Immature natural killer cell (primary cell): ENCODE measurements around the gene SEMA6C. TPM values are rescaled to one million over a fixed set of nuclear protein-coding genes. Genes with fewer than 3 reads are reported as not detected.
A peak's percentile ranks its signal among the peaks of the same experiment; 100 is the strongest.

ENCODE experiments used
- DNase-seq, 3 donors: peaks; one replicate each; pipeline ENCODE4 v3.0.0; 2022; ENCODE audit warnings: mixed read lengths in 1 of 3
- H3K27ac Mint-ChIP-seq, 6 donors: one replicate each; pipeline ENCODE4 v1.8.0; 2020; ENCODE audit warnings: mixed read lengths in 6 of 6, mild to moderate bottlenecking in 5 of 6, inconsistent platforms in 4 of 6, moderate library complexity in 3 of 6
- H3K27me3 Mint-ChIP-seq, 3 donors: one replicate each; pipeline ENCODE4 v1.8.0; 2020 to 2021; ENCODE audit warnings: low read depth in 3 of 3, mild to moderate bottlenecking in 3 of 3, mixed read lengths in 3 of 3, moderate library complexity in 3 of 3, inconsistent platforms in 1 of 3
- H3K36me3 Mint-ChIP-seq, 3 donors: one replicate each; pipeline ENCODE4 v1.8.0; 2020; ENCODE audit warnings: mixed read lengths in 3 of 3, inconsistent platforms in 2 of 3, mild to moderate bottlenecking in 2 of 3
- H3K4me1 Mint-ChIP-seq, 2 donors: one replicate each; pipeline ENCODE4 v1.8.0; 2020; ENCODE audit warnings: inconsistent platforms in 2 of 2, mild to moderate bottlenecking in 2 of 2, mixed read lengths in 2 of 2, moderate library complexity in 1 of 2
- H3K4me3 Mint-ChIP-seq, 5 donors: one replicate each; pipeline ENCODE4 v1.8.0; 2020; ENCODE audit warnings: mild to moderate bottlenecking in 5 of 5, mixed read lengths in 5 of 5, inconsistent platforms in 3 of 5, moderate library complexity in 3 of 5
- H3K9me3 Mint-ChIP-seq, 6 donors: one replicate each; pipeline ENCODE4 v1.8.0; 2020; ENCODE audit warnings: mild to moderate bottlenecking in 6 of 6, mixed read lengths in 6 of 6, inconsistent platforms in 4 of 6, moderate library complexity in 3 of 6
- polyA plus RNA-seq, 3 donors: library from polyadenylated mRNA; unstranded; fragments of 300-500 nt; fragmentation: Illumina TruSeq; gene quantifications; one replicate each; pipeline ENCODE4 v1.2.3, GENCODE V29; 2021

SEMA6C gene
- polyA plus RNA-seq, 3 donors from 2014 or later: 0.23 to 1.5 (median 0.54) TPM

DNA sequence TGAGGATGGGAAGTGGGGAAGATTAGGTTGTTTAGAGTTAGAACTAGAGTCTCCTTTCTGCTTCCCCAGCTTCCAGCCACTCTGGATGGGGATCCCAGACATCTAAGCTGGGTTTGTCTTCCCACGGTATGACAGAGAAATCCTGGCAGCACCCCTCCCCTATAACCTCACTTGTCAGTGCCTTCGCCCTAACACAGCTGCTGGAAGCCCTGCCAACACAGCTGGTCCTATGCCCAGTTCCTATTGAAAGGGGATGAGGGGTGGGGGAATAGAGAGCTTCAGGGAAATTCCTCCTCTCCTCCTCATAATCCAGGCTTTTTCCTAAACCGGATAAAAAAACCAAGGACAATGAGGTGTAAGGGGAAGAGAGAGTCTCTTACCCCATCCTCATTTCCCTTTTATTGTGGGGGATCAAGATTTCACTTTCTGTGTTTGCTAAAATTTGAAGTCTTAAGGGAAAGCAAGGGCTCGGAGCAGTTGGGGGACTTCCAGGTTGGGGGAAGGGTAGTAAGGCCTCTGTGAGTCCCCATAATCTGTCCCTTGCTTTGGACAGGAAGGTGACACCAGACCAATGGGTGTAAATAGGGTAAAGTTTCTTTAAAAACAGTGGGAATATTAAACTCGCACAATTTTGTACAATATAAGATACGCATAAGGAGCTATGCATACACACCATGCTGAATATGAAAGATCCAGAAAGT, 28.8 kb upstream of the SEMA6C start:
- H3K4me1 Mint-ChIP-seq: peaks cover 0 to 7% of the 10 kb centered on the region in 2 donors
- H3K27ac Mint-ChIP-seq: peak overlapping the region in 1 of 6 donors; percentile 51
- H3K4me3 Mint-ChIP-seq: no peak overlapping the region
- peaks cover 15 to 48% (median 31%) of the 10 kb centered on the region in 3 donors for H3K36me3 Mint-ChIP-seq
- H3K27me3 Mint-ChIP-seq: peaks cover 0 to 2% (median 0%) of the 10 kb centered on the region in 3 donors
- DNase-seq: no peak
- H3K9me3 Mint-ChIP-seq: no peaks in the 10 kb centered on the region

DNA sequence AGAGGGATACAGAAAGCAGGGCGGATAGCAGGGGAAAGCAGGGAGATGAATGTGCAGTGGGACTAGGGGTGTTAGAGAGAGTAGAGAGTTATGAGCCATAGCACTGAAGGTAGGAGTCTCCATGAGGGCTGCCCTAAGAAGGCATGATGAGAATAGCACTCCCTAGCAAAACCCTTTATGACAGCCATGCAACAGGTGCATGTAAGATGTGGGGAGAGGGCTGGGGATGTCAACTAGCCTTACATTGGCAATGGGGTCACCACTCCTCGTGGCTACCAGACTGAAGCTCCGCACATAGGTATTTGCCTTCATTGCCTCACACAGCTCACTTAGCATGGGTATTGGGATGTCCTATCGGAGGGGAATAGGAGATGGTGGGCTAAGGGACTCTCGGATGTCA, 24.8 kb upstream of the SEMA6C start:
- peaks cover 16 to 18% of the 10 kb centered on the region in 2 donors for H3K4me1 Mint-ChIP-seq
- H3K4me3 Mint-ChIP-seq: no peak overlapping the region
- H3K36me3 Mint-ChIP-seq: peaks cover 7 to 35% (median 23%) of the 10 kb centered on the region in 3 donors
- H3K27me3 Mint-ChIP-seq: peaks cover 4 to 8% (median 4%) of the 10 kb centered on the region in 3 donors
- H3K27ac Mint-ChIP-seq: peak overlapping the region in 3 of 6 donors; percentile 12 to 72 (median 25)
- no peak for DNase-seq
- no peaks in the 10 kb centered on the region for H3K9me3 Mint-ChIP-seq

DNA sequence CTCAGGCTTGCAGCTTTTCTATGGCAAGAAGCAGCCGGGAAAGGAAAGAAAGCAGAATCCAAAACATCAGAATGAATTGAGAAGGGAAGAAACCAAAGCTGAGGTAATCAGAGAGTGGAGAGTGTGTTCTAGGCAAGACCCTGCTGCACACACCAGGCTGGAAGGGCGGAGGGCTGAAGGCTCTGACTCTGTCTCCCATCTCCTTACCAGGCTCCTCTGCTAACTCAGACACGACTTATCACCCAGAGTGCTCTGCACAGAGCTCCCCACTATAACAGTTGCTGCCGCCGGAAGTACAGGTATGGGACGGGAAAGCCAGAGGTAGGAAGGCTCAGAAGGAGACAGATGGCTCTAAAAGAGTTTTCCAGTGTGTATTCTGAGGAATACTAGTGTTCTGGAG, 20.7 kb upstream of the SEMA6C start:
- Mint-ChIP-seq H3K9me3 (no peaks in the 10 kb centered on the region), H3K27me3 (peaks cover 9 to 15% (median 10%) of the 10 kb centered on the region in 3 donors), H3K36me3 (peaks cover 12 to 26% (median 26%) of the 10 kb centered on the region in 3 donors), H3K4me1 (peaks cover 34 to 41% of the 10 kb centered on the region in 2 donors), H3K4me3 (peak overlapping the region; percentile 94 to 100 (median 99)), H3K27ac (peak overlapping the region; percentile 45 to 98 (median 92))
- no peak for DNase-seq

DNA sequence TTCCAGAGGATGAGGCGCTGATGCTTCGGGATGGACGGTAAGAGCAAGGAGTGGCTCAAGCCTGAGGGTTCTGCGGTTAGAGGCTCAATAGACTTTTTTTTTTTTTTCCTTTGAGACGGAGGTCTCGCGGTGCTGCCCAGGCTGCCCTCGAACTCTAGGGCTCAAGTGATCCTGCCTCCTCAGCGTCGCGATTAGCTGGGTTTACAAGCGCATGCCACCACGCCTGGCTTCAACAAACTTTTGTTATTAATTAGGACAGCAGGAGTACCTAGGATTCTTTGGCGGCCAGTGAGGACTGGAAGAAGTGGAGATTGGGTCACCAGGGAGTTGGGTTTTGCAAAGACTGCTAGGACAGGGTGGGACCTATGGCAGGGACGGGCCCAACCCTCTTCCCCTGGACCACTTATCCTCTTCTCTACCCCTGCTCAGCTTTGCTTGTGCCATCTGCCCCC, 20.1 kb upstream of the SEMA6C start:
- H3K4me1 Mint-ChIP-seq: peaks cover 40 to 47% of the 10 kb centered on the region in 2 donors
- H3K27me3 Mint-ChIP-seq: peaks cover 9 to 15% (median 10%) of the 10 kb centered on the region in 3 donors
- H3K4me3 Mint-ChIP-seq: peak overlapping the region; percentile 94 to 100 (median 99)
- DNase-seq: no peak
- H3K9me3 Mint-ChIP-seq: no peaks in the 10 kb centered on the region
- H3K27ac Mint-ChIP-seq: peak overlapping the region; percentile 91 to 98 (median 95)
- peaks cover 12 to 26% (median 24%) of the 10 kb centered on the region in 3 donors for H3K36me3 Mint-ChIP-seq

DNA sequence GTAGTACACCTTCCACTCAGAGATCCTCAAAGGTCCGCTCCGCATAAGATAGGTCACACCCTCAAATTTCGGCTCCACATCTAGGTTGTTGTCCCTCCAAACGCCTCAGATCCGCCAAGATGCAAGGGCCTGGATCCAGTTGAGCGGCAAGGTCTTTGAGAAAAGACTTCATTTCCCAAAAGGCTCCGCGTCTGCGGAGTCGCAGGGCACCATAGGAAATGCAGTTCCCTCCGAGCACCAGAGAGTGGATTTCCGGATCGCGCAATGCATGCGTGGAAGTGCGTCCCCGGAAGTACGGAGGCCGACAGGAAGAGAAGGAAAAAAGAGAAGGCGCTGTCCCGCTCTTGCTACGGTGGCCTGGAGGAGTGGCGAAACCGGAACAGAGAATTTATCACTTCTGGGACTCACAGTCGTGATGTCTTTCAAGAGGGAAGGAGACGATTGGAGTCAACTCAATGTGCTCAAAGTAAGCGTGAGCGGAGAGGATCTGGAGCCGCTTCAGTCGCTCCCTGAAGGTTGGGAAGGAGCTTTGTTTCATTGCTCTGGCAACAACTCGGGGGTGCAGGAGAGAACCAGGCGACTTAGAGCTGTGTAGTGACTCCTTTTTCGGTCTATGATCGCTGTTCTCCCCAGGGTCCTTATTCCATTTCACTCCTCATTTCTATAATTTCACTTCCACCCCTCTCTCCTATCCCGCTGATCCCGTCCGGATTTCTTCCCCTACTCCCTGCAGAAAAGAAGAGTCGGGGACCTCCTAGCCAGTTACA, 19.5 kb upstream of the SEMA6C start, which contains the start of the genes LYSMD1 and SCNM1:
Gene LYSMD1 (minus strand): TSS at position 165 of the 767 bp plus-strand sequence. CDS start 644 bp downstream, outside the sequence.
Gene SCNM1 (plus strand): TSS at position 407 of the 767 bp plus-strand sequence. CDS start 9 bp downstream, at position 416.
- DNase-seq: peak; percentile 95 to 97 (median 96)
- Mint-ChIP-seq H3K9me3 (no peaks in the 10 kb centered on the region), H3K27me3 (peaks cover 9 to 15% (median 10%) of the 10 kb centered on the region in 3 donors), H3K4me1 (peaks cover 42 to 51% of the 10 kb centered on the region in 2 donors), H3K27ac (peak within 1 kb of the TSS; percentile 91 to 98 (median 95)), H3K4me3 (peak within 1 kb of the TSS; percentile 94 to 100 (median 99)), H3K36me3 (peaks cover 12 to 26% (median 19%) of the 10 kb centered on the region in 3 donors)

DNA sequence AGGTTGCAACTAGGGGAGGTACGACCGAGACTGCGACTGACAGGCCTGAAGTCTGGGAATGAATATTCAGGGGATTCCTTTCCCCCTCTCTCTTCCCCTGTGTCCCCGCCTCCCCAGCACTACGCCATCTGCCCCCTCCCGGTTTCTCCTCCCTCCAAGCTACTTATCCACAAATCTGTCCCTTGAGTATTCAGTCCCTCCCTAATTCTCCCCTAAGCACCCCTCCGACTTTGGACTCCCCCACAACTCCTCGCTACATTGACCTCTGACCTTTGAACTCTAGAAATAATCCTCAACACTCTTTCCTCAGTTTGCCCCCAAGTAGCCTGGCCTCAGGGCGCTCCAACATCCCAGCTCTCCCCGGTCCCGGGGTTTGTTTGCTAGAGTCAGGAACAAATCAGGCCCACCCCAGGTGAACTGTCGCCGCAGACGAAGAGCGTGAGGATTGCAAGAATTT, 18.9 kb upstream of the SEMA6C start:
- peak overlapping the region in 5 of 6 donors; percentile 91 to 98 (median 94) for H3K27ac Mint-ChIP-seq
- H3K4me3 Mint-ChIP-seq: peak overlapping the region; percentile 94 to 100 (median 99)
- H3K27me3 Mint-ChIP-seq: peaks cover 9 to 14% (median 10%) of the 10 kb centered on the region in 3 donors
- no peak for DNase-seq
- peaks cover 43 to 57% of the 10 kb centered on the region in 2 donors for H3K4me1 Mint-ChIP-seq
- peaks cover 12 to 23% (median 18%) of the 10 kb centered on the region in 3 donors for H3K36me3 Mint-ChIP-seq
- H3K9me3 Mint-ChIP-seq: no peaks in the 10 kb centered on the region

DNA sequence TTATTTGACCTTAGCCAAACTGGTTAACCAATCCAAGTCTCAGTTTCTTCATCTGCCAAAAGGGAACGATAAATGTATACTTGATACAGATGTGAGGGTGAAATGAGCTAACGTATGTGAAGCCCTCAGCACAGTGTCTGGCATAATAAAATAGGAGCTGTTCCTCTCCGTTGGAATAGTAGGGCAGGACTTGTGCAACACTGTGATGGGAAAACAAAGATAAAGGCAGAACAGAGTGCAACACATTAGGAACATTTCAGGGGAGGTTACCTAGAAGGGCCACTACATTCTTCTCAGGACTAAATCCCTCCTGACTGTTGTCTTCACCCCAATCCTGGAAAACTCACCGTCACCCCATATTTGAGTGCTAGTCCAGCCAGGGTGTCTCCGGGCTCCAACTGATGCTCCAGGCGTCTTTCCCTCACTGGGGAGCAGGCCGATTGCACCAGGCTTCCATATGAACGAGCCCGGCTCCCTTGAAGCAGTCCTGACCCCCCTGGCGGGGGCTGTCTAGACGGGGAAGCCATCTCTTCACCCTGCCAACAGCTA, 18.4 kb upstream of the SEMA6C start:
- Mint-ChIP-seq H3K4me1 (peaks cover 46 to 62% of the 10 kb centered on the region in 2 donors), H3K27ac (peak overlapping the region in 4 of 6 donors; percentile 45 to 81 (median 62)), H3K4me3 (peak overlapping the region in 4 of 5 donors; percentile 32 to 100 (median 67)), H3K9me3 (no peaks in the 10 kb centered on the region), H3K36me3 (peaks cover 12 to 22% (median 14%) of the 10 kb centered on the region in 3 donors), H3K27me3 (peaks cover 9 to 12% (median 10%) of the 10 kb centered on the region in 3 donors)
- DNase-seq: no peak

DNA sequence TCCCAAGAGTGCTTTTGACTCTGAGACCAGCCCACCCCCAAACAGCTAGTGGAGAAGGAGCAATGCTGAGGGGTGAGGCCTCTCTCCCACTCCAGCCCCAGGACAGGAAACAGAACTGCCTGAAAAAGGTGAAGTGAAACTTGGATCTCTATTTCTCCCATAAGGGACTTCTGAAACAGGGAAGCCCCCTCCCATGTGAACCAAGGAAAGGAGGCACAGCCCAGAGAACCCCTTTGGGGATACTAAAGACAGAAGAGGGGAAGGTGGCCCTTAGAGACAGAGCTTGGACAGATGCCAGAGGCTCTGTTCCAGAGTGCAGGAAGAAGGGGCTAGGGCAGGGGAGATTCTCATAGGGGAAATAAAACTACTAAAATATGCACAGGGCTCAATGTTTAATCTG, 12.9 kb upstream of the SEMA6C start:
- peaks cover 0 to 4% (median 4%) of the 10 kb centered on the region in 3 donors for H3K27me3 Mint-ChIP-seq
- DNase-seq: no peak
- peaks cover 54 to 73% of the 10 kb centered on the region in 2 donors for H3K4me1 Mint-ChIP-seq
- peak overlapping the region; percentile 10 to 67 (median 60) for H3K4me3 Mint-ChIP-seq
- peak overlapping the region; percentile 80 to 95 (median 89) for H3K27ac Mint-ChIP-seq
- peaks cover 8 to 21% (median 14%) of the 10 kb centered on the region in 3 donors for H3K36me3 Mint-ChIP-seq
- no peaks in the 10 kb centered on the region for H3K9me3 Mint-ChIP-seq

DNA sequence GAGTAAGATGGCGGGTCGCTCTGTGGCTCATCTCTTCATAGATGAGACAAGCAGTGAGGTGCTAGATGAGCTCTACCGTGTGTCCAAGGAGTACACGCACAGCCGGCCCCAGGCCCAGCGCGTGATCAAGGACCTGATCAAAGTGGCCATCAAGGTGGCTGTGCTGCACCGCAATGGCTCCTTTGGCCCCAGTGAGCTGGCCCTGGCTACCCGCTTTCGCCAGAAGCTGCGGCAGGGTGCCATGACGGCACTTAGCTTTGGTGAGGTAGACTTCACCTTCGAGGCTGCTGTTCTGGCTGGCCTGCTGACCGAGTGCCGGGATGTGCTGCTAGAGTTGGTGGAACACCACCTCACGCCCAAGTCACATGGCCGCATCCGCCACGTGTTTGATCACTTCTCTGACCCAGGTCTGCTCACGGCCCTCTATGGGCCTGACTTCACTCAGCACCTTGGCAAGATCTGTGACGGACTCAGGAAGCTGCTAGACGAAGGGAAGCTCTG, 12.4 kb upstream of the SEMA6C start:
- peaks cover 0 to 4% (median 4%) of the 10 kb centered on the region in 3 donors for H3K27me3 Mint-ChIP-seq
- peak overlapping the region; percentile 80 to 97 (median 92) for H3K27ac Mint-ChIP-seq
- peaks cover 54 to 69% of the 10 kb centered on the region in 2 donors for H3K4me1 Mint-ChIP-seq
- H3K4me3 Mint-ChIP-seq: peak overlapping the region; percentile 95 to 99 (median 98)
- H3K36me3 Mint-ChIP-seq: peaks cover 8 to 18% (median 14%) of the 10 kb centered on the region in 3 donors
- DNase-seq: no peak
- H3K9me3 Mint-ChIP-seq: no peaks in the 10 kb centered on the region

DNA sequence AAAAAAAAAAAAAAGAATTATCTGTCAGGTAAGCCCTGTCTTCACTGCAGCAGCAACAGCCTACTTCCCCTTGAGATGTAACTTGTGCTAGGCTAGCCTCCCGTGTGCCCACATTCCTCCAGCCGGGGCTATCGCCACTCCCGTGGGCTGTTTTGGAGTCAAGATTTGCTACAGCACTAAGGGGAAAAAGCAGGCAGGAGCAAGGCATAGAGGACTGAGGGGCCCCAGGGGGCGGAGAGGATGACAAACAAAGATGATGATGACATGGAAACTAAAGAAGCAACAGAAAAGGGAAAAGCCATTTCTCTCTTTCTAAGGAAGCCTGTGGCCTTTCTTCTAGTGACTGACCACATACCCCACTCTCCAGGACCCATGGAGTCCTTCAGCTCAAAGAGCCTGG, 11.9 kb upstream of the SEMA6C start:
- DNase-seq: no peak
- H3K4me3 Mint-ChIP-seq: peak overlapping the region; percentile 95 to 99 (median 98)
- H3K27me3 Mint-ChIP-seq: peaks cover 0 to 4% (median 4%) of the 10 kb centered on the region in 3 donors
- H3K4me1 Mint-ChIP-seq: peaks cover 54 to 69% of the 10 kb centered on the region in 2 donors
- peak overlapping the region; percentile 81 to 97 (median 90) for H3K27ac Mint-ChIP-seq
- no peaks in the 10 kb centered on the region for H3K9me3 Mint-ChIP-seq
- H3K36me3 Mint-ChIP-seq: peaks cover 8 to 18% (median 14%) of the 10 kb centered on the region in 3 donors

DNA sequence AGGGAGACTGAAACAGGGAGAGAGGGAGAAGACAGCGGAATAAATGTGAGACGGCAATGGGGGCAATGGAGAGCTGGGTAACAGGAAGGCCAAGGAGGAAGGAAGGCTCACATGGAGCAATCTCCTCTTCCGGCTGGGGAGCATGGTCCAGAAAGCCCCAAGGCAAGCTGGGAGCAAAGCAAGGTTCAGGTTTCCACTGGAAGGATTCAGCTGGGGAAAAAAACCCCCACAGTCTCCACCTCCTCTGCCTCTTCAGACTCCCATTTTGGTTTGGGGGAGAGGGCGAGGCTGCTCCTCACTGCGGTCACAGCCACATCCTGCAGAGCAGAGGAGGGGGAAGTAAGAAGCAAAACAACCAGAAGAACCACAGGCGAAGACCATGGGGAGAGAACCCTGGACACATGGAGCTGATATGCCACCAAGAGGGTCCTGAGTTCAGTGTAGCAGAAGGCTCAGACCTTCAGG, 10.7 kb upstream of the SEMA6C start:
- Mint-ChIP-seq H3K9me3 (no peaks in the 10 kb centered on the region), H3K27ac (peak overlapping the region; percentile 81 to 97 (median 90)), H3K4me1 (peaks cover 50 to 61% of the 10 kb centered on the region in 2 donors), H3K4me3 (peak overlapping the region; percentile 95 to 99 (median 98)), H3K36me3 (peaks cover 8 to 18% (median 14%) of the 10 kb centered on the region in 3 donors), H3K27me3 (peaks cover 0 to 4% (median 4%) of the 10 kb centered on the region in 3 donors)
- peak; percentile 60 to 67 (median 64) for DNase-seq

DNA sequence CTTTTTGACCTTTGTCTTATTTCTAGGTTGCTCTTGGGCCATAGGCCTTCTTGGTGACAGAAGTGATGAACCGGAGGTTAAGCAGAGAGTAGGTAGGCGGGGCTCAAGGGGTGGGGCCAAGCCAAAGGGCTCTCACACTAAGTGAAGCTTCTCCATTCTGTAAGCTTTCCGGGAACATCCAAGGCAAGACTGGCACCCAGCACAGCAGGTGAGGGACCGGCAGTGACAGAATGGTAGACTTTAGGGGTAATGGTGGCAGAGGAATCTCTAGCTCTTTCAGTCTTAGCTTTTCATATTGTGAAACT, 10.0 kb upstream of the SEMA6C start, which contains the start of gene TNFAIP8L2:
Gene TNFAIP8L2 (plus strand): TSS at position 135 of the 305 bp plus-strand sequence. CDS start 2,049 bp downstream, outside the sequence.
- Mint-ChIP-seq H3K27ac (peak within 1 kb of the TSS; percentile 81 to 97 (median 90)), H3K36me3 (peaks cover 8 to 18% (median 14%) of the 10 kb centered on the region in 3 donors), H3K27me3 (peaks cover 0 to 5% (median 4%) of the 10 kb centered on the region in 3 donors), H3K4me1 (peaks cover 43 to 55% of the 10 kb centered on the region in 2 donors), H3K9me3 (no peaks in the 10 kb centered on the region), H3K4me3 (peak within 1 kb of the TSS; percentile 95 to 99 (median 98))
- peak; percentile 48 to 60 (median 59) for DNase-seq
